Measurements from ENCODE around the gene ATP2C2. TPM values are rescaled to one million over a fixed set of nuclear protein-coding genes. Genes with fewer than 3 reads are reported as not detected.

ATP2C2 gene
- total RNA-seq, 1 experiment from 2014 or later, result 4.3 TPM

DNA sequence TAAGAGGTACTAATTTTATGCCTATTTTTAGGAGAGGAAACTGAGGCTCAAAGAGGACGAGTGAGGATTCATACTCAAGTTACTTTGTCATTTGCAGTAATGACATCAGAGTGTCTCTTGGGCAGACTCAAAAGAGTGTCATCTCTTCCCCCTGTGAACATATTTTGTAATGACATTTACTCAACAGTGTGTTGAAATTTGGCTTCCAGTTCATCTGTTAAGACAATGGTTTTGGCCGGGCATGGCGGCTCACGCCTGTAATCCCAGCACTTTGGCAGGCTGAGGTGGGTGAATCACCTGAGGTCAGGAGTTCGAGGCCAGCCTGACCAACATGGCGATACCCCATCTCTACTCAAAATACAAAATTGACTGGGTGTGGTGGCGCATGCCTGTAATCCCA is 44.7 kb upstream of the ATP2C2 start:
- CTCF ChIA-PET, result no interaction called here
- POLR2A ChIA-PET, result no interaction called here

GRCh38 chr16:84324434-84325262 is 43.7 kb upstream of the ATP2C2 start:
- H3K27ac Mint-ChIP-seq, result no peak overlapping the region
- no peaks in the 10 kb centered on the region for H3K36me3 Mint-ChIP-seq
- DNase-seq (ENCODE audit: low spot score) (no peak), ATAC-seq (no peak)
- no peak overlapping the region for H3K4me3 Mint-ChIP-seq
- TF ChIP-seq RELA (CRISPR knock-in tag; IDR thresholded peaks at IDR 0.05; ENCODE audit: borderline replicate concordance), result no peak
- TF ChIP-seq NR1H2 (CRISPR knock-in tag; IDR thresholded peaks at IDR 0.05), result no peak
- TF ChIP-seq GTF2I (CRISPR knock-in tag; conservative IDR thresholded peaks at IDR 0.05), result no peak
- no peak for TF ChIP-seq FOXK1 (CRISPR knock-in tag; IDR thresholded peaks at IDR 0.05)
- no peak for TF ChIP-seq EMX1 (CRISPR knock-in tag; IDR thresholded peaks at IDR 0.05)
- no peaks in the 10 kb centered on the region for H3K27me3 Mint-ChIP-seq (ENCODE audit: low read depth)
- H3K9me3 Mint-ChIP-seq, result no peaks in the 10 kb centered on the region
- CTCF ChIA-PET, result no interaction called here
- POLR2A ChIA-PET, result no interaction called here
- H3K4me1 Mint-ChIP-seq, result peaks cover 2% of the 10 kb centered on the region

More for the DNA sequence above, 44.7 kb upstream of the ATP2C2 start:
- H3K9me3 Mint-ChIP-seq, result no peaks in the 10 kb centered on the region
- H3K36me3 Mint-ChIP-seq, result no peaks in the 10 kb centered on the region
- H3K4me1 Mint-ChIP-seq, result no peaks in the 10 kb centered on the region
- H3K27ac Mint-ChIP-seq, result no peak overlapping the region
- ATAC-seq, result no peak
- H3K27me3 Mint-ChIP-seq (ENCODE audit: low read depth), result no peaks in the 10 kb centered on the region; the same call in 1 of the 2 replicates
- TF ChIP-seq, protein P1, sequence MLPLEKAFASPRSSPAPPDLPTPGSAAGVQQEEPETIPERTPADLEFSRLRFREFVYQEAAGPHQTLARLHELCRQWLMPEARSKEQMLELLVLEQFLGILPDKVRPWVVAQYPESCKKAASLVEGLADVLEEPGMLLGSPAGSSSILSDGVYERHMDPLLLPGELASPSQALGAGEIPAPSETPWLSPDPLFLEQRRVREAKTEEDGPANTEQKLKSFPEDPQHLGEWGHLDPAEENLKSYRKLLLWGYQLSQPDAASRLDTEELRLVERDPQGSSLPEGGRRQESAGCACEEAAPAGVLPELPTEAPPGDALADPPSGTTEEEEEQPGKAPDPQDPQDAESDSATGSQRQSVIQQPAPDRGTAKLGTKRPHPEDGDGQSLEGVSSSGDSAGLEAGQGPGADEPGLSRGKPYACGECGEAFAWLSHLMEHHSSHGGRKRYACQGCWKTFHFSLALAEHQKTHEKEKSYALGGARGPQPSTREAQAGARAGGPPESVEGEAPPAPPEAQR (CRISPR knock-in tag; IDR thresholded peaks at IDR 0.05), result no peak
- no peak for TF ChIP-seq SP1 (CRISPR knock-in tag; conservative IDR thresholded peaks at IDR 0.05)
- TF ChIP-seq ZNF416 (CRISPR knock-in tag; IDR thresholded peaks at IDR 0.05), result no peak
- no peak for TF ChIP-seq ZNF219 (CRISPR knock-in tag; IDR thresholded peaks at IDR 0.05; ENCODE audit: borderline replicate concordance)
- TF ChIP-seq TEAD1 (CRISPR knock-in tag; IDR thresholded peaks at IDR 0.05), result no peak
- TF ChIP-seq NR1H2 (CRISPR knock-in tag; IDR thresholded peaks at IDR 0.05), result no peak
- DNase-seq (ENCODE audit: low spot score), result no peak
- H3K4me3 Mint-ChIP-seq, result no peak overlapping the region

GRCh38 chr16:84326545-84326944 is 41.8 kb upstream of the ATP2C2 start:
- Mint-ChIP-seq H3K4me3 (no peak overlapping the region), H3K9me3 (no peaks in the 10 kb centered on the region), H3K27ac (no peak overlapping the region), H3K36me3 (no peaks in the 10 kb centered on the region), H3K27me3 (ENCODE audit: low read depth) (no peaks in the 10 kb centered on the region), H3K4me1 (peaks cover 8% of the 10 kb centered on the region)
- ATAC-seq, result no peak
- DNase-seq (ENCODE audit: low spot score), result no peak
- ChIA-PET CTCF (interaction anchor here (0.6 to 1.0 kb wide), 3 partner anchors 13 to 179 kb away, joined by 3 to 4 read pairs (median 3); no protein-coding TSS in a partner anchor), POLR2A (interaction anchor here (0.6 kb wide), 1 partner anchor 16 kb away, joined by 5 read pairs; no protein-coding TSS in a partner anchor)
- TF ChIP-seq NFATC4 (CRISPR knock-in tag; IDR thresholded peaks at IDR 0.05) (no peak), NR3C1 (CRISPR knock-in tag; conservative IDR thresholded peaks at IDR 0.05; ENCODE audit: low read depth) (no peak), CREB1 (CRISPR knock-in tag; IDR thresholded peaks at IDR 0.05) (no peak), IRF2 (CRISPR knock-in tag; IDR thresholded peaks at IDR 0.05; ENCODE audit: borderline replicate concordance, low read depth) (no peak), ZNF138 (CRISPR knock-in tag; conservative IDR thresholded peaks at IDR 0.05) (no peak), ESRRA (CRISPR knock-in tag; IDR thresholded peaks at IDR 0.05; ENCODE audit: borderline replicate concordance) (no peak), ZNF232 (CRISPR knock-in tag; IDR thresholded peaks at IDR 0.05) (no peak), ETV6 (CRISPR knock-in tag; IDR thresholded peaks at IDR 0.05) (no peak), ATF1 (CRISPR knock-in tag; IDR thresholded peaks at IDR 0.05) (no peak), RORB (CRISPR knock-in tag; IDR thresholded peaks at IDR 0.05) (no peak), MYBL2 (CRISPR knock-in tag; IDR thresholded peaks at IDR 0.05) (no peak), FOXP1 (CRISPR knock-in tag; IDR thresholded peaks at IDR 0.05; ENCODE audit: borderline replicate concordance) (no peak), TCF7 (CRISPR knock-in tag; IDR thresholded peaks at IDR 0.05; ENCODE audit: low read depth) (no peak)
- TF ChIP-seq, protein P2, sequence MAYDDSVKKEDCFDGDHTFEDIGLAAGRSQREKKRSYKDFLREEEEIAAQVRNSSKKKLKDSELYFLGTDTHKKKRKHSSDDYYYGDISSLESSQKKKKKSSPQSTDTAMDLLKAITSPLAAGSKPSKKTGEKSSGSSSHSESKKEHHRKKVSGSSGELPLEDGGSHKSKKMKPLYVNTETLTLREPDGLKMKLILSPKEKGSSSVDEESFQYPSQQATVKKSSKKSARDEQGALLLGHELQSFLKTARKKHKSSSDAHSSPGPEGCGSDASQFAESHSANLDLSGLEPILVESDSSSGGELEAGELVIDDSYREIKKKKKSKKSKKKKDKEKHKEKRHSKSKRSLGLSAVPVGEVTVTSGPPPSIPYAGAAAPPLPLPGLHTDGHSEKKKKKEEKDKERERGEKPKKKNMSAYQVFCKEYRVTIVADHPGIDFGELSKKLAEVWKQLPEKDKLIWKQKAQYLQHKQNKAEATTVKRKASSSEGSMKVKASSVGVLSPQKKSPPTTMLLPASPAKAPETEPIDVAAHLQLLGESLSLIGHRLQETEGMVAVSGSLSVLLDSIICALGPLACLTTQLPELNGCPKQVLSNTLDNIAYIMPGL (CRISPR knock-in tag; IDR thresholded peaks at IDR 0.05), result no peak
- TF ChIP-seq, protein P3, sequence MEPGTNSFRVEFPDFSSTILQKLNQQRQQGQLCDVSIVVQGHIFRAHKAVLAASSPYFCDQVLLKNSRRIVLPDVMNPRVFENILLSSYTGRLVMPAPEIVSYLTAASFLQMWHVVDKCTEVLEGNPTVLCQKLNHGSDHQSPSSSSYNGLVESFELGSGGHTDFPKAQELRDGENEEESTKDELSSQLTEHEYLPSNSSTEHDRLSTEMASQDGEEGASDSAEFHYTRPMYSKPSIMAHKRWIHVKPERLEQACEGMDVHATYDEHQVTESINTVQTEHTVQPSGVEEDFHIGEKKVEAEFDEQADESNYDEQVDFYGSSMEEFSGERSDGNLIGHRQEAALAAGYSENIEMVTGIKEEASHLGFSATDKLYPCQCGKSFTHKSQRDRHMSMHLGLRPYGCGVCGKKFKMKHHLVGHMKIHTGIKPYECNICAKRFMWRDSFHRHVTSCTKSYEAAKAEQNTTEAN (CRISPR knock-in tag; IDR thresholded peaks at IDR 0.05), result no peak
- TF ChIP-seq, protein P4, sequence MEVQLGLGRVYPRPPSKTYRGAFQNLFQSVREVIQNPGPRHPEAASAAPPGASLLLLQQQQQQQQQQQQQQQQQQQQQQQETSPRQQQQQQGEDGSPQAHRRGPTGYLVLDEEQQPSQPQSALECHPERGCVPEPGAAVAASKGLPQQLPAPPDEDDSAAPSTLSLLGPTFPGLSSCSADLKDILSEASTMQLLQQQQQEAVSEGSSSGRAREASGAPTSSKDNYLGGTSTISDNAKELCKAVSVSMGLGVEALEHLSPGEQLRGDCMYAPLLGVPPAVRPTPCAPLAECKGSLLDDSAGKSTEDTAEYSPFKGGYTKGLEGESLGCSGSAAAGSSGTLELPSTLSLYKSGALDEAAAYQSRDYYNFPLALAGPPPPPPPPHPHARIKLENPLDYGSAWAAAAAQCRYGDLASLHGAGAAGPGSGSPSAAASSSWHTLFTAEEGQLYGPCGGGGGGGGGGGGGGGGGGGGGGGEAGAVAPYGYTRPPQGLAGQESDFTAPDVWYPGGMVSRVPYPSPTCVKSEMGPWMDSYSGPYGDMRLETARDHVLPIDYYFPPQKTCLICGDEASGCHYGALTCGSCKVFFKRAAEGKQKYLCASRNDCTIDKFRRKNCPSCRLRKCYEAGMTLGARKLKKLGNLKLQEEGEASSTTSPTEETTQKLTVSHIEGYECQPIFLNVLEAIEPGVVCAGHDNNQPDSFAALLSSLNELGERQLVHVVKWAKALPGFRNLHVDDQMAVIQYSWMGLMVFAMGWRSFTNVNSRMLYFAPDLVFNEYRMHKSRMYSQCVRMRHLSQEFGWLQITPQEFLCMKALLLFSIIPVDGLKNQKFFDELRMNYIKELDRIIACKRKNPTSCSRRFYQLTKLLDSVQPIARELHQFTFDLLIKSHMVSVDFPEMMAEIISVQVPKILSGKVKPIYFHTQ (CRISPR knock-in tag; IDR thresholded peaks at IDR 0.05), result no peak

Data from WTC11 (cell line).